ENCODE measurements around the gene IL4I1.

The IL4I1 gene

DNA sequence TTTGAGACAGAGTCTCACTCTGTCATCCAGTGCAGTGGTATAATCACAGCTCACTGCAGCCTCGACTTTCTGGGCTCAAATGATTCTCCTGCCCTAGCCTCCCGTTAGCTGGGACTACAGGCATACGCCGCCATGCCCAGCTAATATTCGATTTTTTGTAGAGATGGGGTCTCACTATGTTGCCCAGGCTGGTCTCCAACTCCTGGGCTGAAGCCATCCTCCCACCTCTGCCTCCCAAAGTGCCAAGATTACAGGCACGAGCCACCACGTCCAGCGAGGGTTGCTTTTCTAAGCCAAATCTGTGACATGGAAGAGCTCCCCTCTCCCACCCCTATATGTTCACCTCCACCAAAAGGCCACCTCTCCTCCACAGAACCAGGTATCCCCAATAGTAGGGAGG, 21.4 kb upstream of the IL4I1 start:
- no peak for DNase-seq (ENCODE audit: low read depth)
- no peak for TF ChIP-seq MYC (IDR thresholded peaks at IDR 0.05; ENCODE audit: low read depth, low read length)
- TF ChIP-seq, protein P1, sequence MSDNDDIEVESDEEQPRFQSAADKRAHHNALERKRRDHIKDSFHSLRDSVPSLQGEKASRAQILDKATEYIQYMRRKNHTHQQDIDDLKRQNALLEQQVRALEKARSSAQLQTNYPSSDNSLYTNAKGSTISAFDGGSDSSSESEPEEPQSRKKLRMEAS (IDR thresholded peaks at IDR 0.05; ENCODE audit: low read depth, low read length): no peak
- TF ChIP-seq POLR2A (IDR thresholded peaks at IDR 0.05; ENCODE audit: extremely low read depth, insufficient read length): no peak
- TF ChIP-seq, protein P2, sequence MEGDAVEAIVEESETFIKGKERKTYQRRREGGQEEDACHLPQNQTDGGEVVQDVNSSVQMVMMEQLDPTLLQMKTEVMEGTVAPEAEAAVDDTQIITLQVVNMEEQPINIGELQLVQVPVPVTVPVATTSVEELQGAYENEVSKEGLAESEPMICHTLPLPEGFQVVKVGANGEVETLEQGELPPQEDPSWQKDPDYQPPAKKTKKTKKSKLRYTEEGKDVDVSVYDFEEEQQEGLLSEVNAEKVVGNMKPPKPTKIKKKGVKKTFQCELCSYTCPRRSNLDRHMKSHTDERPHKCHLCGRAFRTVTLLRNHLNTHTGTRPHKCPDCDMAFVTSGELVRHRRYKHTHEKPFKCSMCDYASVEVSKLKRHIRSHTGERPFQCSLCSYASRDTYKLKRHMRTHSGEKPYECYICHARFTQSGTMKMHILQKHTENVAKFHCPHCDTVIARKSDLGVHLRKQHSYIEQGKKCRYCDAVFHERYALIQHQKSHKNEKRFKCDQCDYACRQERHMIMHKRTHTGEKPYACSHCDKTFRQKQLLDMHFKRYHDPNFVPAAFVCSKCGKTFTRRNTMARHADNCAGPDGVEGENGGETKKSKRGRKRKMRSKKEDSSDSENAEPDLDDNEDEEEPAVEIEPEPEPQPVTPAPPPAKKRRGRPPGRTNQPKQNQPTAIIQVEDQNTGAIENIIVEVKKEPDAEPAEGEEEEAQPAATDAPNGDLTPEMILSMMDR (IDR thresholded peaks at IDR 0.05; ENCODE audit: low read depth, low read length): no peak

DNA sequence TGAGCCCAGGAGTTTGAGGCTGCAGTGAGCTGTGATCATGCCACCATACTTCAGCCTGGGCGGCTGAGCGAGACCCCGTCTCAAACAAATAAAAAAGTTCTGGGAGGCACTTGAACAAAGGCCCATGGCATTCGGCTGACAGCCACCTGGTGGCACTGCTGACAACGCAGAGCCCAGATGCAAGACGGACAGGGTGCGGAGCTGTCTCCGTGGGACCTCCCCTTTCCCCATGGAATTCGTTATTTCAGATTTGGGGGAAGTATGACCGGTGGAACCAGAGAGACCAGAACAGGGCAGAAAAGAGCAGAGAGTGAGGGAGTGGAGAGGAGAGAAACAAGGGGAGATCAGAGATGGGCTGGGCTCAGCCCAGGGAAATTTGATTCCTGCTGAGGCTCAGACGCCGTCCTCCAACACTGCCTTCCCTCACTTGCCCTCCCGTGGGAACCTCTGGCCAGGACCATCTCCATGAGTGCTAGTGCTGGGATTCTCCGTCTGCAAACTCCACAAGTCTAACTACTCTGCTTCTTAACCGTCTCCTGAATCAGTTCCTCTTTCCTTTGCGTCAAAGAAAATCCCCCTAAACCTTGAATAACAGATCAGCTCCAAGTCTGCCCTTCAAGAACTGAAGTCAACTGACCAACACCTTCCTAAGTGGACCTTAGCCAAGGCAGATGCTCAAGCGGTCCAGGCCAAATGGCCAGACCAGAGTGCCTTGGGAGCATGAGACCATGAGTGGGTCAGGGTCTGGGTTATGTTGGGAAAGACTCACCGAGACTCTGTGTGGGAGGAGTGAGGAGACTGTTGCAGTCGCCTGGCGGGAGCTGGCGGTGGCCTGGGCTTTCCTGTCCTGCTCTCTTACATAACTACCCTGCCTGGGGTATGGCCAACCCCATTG, 20.4 kb upstream of the IL4I1 start:
- TF ChIP-seq, protein P1 (IDR thresholded peaks at IDR 0.05; ENCODE audit: low read depth, low read length): no peak
- TF ChIP-seq, protein P2 (IDR thresholded peaks at IDR 0.05; ENCODE audit: low read depth, low read length): peak; percentile 20
- peak; percentile 70 for DNase-seq (ENCODE audit: low read depth)
- H3K4me3 ChIP-seq (ENCODE audit: low read depth, low read length): no peak overlapping the region

More for the DNA sequence above, 21.4 kb upstream of the IL4I1 start:
- no peak overlapping the region for H3K4me3 ChIP-seq (ENCODE audit: low read depth, low read length)

DNA sequence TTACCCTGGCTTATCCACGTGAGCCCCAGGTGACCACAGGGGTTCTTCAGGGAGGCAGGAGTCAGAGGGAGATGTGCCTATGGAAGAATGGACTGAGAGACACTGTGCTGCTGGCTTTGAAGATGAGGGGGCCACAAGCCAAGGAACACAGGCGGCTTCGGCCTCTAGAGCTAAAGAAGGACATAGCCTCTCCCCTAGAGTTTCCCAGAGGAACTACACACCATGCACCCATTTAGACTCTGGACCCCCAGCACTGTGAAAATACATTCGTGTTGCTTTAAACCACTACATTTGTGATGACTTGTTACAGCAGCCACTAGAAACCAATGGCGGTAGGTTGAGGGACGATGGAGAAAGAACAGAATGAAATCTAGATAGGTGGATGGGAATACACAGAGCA, 18.6 kb upstream of the IL4I1 start:
- TF ChIP-seq POLR2A (IDR thresholded peaks at IDR 0.05; ENCODE audit: extremely low read depth, insufficient read length): no peak
- TF ChIP-seq, protein P1 (IDR thresholded peaks at IDR 0.05; ENCODE audit: low read depth, low read length): no peak
- TF ChIP-seq MYC (IDR thresholded peaks at IDR 0.05; ENCODE audit: low read depth, low read length): no peak
- TF ChIP-seq, protein P2 (IDR thresholded peaks at IDR 0.05; ENCODE audit: low read depth, low read length): peak; percentile 16

DNA sequence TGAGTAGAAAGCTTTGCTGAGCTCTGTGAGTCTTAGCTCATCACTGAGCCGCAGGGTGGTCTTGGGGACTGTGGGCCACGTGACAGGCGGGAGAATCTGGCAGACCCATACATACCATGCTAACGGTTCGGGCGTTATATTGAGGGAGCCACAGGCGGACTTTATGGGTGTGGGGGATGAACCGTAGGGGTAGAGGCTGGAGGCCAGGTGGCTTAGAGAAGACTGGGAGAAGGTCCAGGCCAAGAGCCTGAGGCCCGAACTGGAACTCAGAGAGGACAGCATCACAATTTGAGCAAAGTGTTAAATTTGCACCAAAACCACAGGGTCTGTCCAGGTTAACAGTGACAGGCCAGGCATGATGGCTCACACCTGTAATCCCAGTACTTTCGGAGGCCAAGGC, 17.0 kb upstream of the IL4I1 start:
- no peak for DNase-seq (ENCODE audit: low read depth)
- H3K4me3 ChIP-seq (ENCODE audit: low read depth, low read length): no peak overlapping the region
- TF ChIP-seq MYC (IDR thresholded peaks at IDR 0.05; ENCODE audit: low read depth, low read length) (no peak), POLR2A (IDR thresholded peaks at IDR 0.05; ENCODE audit: extremely low read depth, insufficient read length) (no peak)
- TF ChIP-seq, protein P2 (IDR thresholded peaks at IDR 0.05; ENCODE audit: low read depth, low read length): no peak
- TF ChIP-seq, protein P1 (IDR thresholded peaks at IDR 0.05; ENCODE audit: low read depth, low read length): no peak

More for the DNA sequence above, 18.6 kb upstream of the IL4I1 start:
- no peak for DNase-seq (ENCODE audit: low read depth)
- no peak overlapping the region for H3K4me3 ChIP-seq (ENCODE audit: low read depth, low read length)

DNA sequence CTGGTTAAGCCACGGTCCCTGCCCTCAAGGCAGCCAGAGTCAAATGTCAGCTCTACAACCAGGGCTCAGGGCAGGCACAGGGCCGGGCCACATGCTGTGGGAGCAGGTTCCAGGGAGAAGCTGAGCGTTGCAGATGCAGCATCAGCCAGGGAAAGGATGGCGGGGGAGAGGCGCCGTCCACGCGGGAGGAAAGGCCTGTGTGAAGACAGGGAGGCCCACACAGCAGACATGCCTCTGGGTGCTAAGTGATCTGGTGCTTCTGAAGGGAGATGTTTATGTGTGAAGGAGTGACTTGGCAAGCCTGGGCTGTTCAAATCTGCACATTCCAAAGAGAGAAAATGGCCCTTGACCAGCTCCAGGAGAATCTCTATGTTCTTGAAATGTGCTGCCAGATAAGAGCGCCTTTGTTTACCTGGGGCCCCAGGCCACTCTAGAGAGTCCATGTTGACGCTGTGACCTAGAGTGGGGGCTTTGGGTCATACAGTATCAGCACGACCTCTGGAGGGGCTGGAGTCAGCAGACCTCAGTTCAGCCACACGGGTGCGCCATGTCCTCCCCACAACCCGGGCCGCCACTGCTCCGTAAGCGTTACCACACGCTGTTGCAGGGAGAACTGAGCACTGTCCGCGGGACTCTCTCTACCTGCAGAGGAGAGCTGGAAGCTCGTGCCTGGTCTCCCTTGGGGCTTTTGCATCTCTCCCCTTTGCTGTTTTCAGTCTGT, 16.4 kb upstream of the IL4I1 start:
- TF ChIP-seq, protein P2 (IDR thresholded peaks at IDR 0.05; ENCODE audit: low read depth, low read length): no peak
- TF ChIP-seq POLR2A (IDR thresholded peaks at IDR 0.05; ENCODE audit: extremely low read depth, insufficient read length): no peak
- TF ChIP-seq, protein P1 (IDR thresholded peaks at IDR 0.05; ENCODE audit: low read depth, low read length): no peak
- TF ChIP-seq MYC (IDR thresholded peaks at IDR 0.05; ENCODE audit: low read depth, low read length): no peak
- no peak overlapping the region for H3K4me3 ChIP-seq (ENCODE audit: low read depth, low read length)
- DNase-seq (ENCODE audit: low read depth): no peak

Measured in NB4 (cell line).